ENCODE measurements around the gene HPCAL1. TPM values are rescaled to one million over a fixed set of nuclear protein-coding genes. Genes with fewer than 3 reads are reported as not detected.
A peak's percentile ranks its signal among the peaks of the same experiment; 100 is the strongest.
"Not testable (repeated sequence)": the region's sequence is repeated elsewhere in the genome, so short reads cannot be mapped to it uniquely, and the experiment has no call there.

Gene HPCAL1
- total RNA-seq, 2 experiments from 2014 or later, result 61.6 to 63.6 TPM

- DNase-seq, result no peak
- H3K9me3 Mint-ChIP-seq, result no peaks in the 10 kb centered on the region
- peak overlapping the region; percentile 83 for H3K4me3 Mint-ChIP-seq
- H3K27ac Mint-ChIP-seq, result peak overlapping the region; percentile 97
- ChIA-PET CTCF (interaction anchor here (0.6 to 1.4 kb wide), 5 partner anchors 9 to 1287 kb away, joined by 3 to 8 read pairs (median 3); no protein-coding TSS in a partner anchor), POLR2A (no interaction called here)
- peaks cover 47% of the 10 kb centered on the region for H3K4me1 Mint-ChIP-seq
- H3K36me3 Mint-ChIP-seq (ENCODE audit: low read depth), result peaks cover 10% of the 10 kb centered on the region
- H3K27me3 Mint-ChIP-seq, result no peaks in the 10 kb centered on the region
Measured at GRCh38 chr2:10449486-10449831, 146.8 kb downstream of the HPCAL1 start.

- Mint-ChIP-seq H3K4me3 (peak overlapping the region; percentile 83), H3K36me3 (ENCODE audit: low read depth) (peaks cover 5% of the 10 kb centered on the region), H3K9me3 (no peaks in the 10 kb centered on the region), H3K4me1 (peaks cover 41% of the 10 kb centered on the region), H3K27ac (peak overlapping the region; percentile 97), H3K27me3 (no peaks in the 10 kb centered on the region)
- POLR2A ChIA-PET, result no interaction called here
- CTCF ChIA-PET, result interaction anchor here (0.6 to 1.4 kb wide), 6 partner anchors 9 to 1288 kb away, joined by 3 to 8 read pairs (median 3); no protein-coding TSS in a partner anchor
- no peak for DNase-seq
Measured at GRCh38 chr2:10449838-10450691, 147.4 kb downstream of the HPCAL1 start.

GRCh38 chr2:10451819-10452218 lies 149.1 kb downstream of the HPCAL1 start:
- peaks cover 26% of the 10 kb centered on the region for H3K4me1 Mint-ChIP-seq
- no peaks in the 10 kb centered on the region for H3K9me3 Mint-ChIP-seq
- no peaks in the 10 kb centered on the region for H3K27me3 Mint-ChIP-seq
- ChIA-PET CTCF (interaction anchor here (1.0 to 1.4 kb wide), 4 partner anchors 17 to 150 kb away, joined by 3 to 5 read pairs (median 3); no protein-coding TSS in a partner anchor), POLR2A (interaction anchor here (0.5 kb wide), 1 partner anchor 234 kb away, joined by 9 read pairs; no protein-coding TSS in a partner anchor)
- no peak overlapping the region for H3K27ac Mint-ChIP-seq
- H3K4me3 Mint-ChIP-seq, result no peak overlapping the region
- peaks cover 5% of the 10 kb centered on the region for H3K36me3 Mint-ChIP-seq (ENCODE audit: low read depth)
- no peak for DNase-seq

GRCh38 chr2:10452312-10452711 lies 149.6 kb downstream of the HPCAL1 start:
- CTCF ChIA-PET, result interaction anchor here (1.0 to 1.4 kb wide), 4 partner anchors 17 to 151 kb away, joined by 3 to 5 read pairs (median 3); no protein-coding TSS in a partner anchor
- Mint-ChIP-seq H3K27ac (no peak overlapping the region), H3K9me3 (no peaks in the 10 kb centered on the region), H3K4me1 (peaks cover 23% of the 10 kb centered on the region), H3K36me3 (ENCODE audit: low read depth) (peaks cover 3% of the 10 kb centered on the region), H3K4me3 (no peak overlapping the region), H3K27me3 (no peaks in the 10 kb centered on the region)
- POLR2A ChIA-PET, result no interaction called here
- DNase-seq, result no peak

GRCh38 chr2:10452956-10453904 lies 150.5 kb downstream of the HPCAL1 start:
- CTCF ChIA-PET, result no interaction called here
- peaks cover 20% of the 10 kb centered on the region for H3K4me1 Mint-ChIP-seq
- no peaks in the 10 kb centered on the region for H3K9me3 Mint-ChIP-seq
- no peak for DNase-seq
- H3K36me3 Mint-ChIP-seq (ENCODE audit: low read depth), result peaks cover 2% of the 10 kb centered on the region
- no peak overlapping the region for H3K4me3 Mint-ChIP-seq
- H3K27me3 Mint-ChIP-seq, result no peaks in the 10 kb centered on the region
- POLR2A ChIA-PET, result no interaction called here
- H3K27ac Mint-ChIP-seq, result no peak overlapping the region

- H3K4me3 Mint-ChIP-seq, result no peak overlapping the region
- no peak for DNase-seq
- ChIA-PET CTCF (no interaction called here), POLR2A (no interaction called here)
- H3K27ac Mint-ChIP-seq, result no peak overlapping the region
- peaks cover 2% of the 10 kb centered on the region for H3K36me3 Mint-ChIP-seq (ENCODE audit: low read depth)
- peaks cover 20% of the 10 kb centered on the region for H3K4me1 Mint-ChIP-seq
- no peaks in the 10 kb centered on the region for H3K9me3 Mint-ChIP-seq
- H3K27me3 Mint-ChIP-seq, result peaks cover 1% of the 10 kb centered on the region
Measured at GRCh38 chr2:10453905-10454298, 151.2 kb downstream of the HPCAL1 start.

- ChIA-PET POLR2A (no interaction called here), CTCF (no interaction called here)
- peaks cover 3% of the 10 kb centered on the region for H3K27me3 Mint-ChIP-seq
- H3K9me3 Mint-ChIP-seq, result no peaks in the 10 kb centered on the region
- no peaks in the 10 kb centered on the region for H3K36me3 Mint-ChIP-seq (ENCODE audit: low read depth)
- no peak overlapping the region for H3K4me3 Mint-ChIP-seq
- H3K27ac Mint-ChIP-seq, result no peak overlapping the region
- no peak for DNase-seq
- H3K4me1 Mint-ChIP-seq, result peaks cover 15% of the 10 kb centered on the region
Measured at GRCh38 chr2:10454505-10454904, 151.8 kb downstream of the HPCAL1 start.

- H3K27me3 Mint-ChIP-seq; H3K9me3 Mint-ChIP-seq; H3K36me3 Mint-ChIP-seq (ENCODE audit: low read depth); H3K4me3 Mint-ChIP-seq; POLR2A ChIA-PET; H3K27ac Mint-ChIP-seq; DNase-seq; H3K4me1 Mint-ChIP-seq: not testable (repeated sequence)
- CTCF ChIA-PET, result interaction anchor here (0.6 kb wide), 1 partner anchor 1302 kb away, joined by 3 read pairs; no protein-coding TSS in a partner anchor
Measured at GRCh38 chr2:10457195-10457594, 154.5 kb downstream of the HPCAL1 start.

- Mint-ChIP-seq H3K4me3 (no peak overlapping the region), H3K27ac (no peak overlapping the region), H3K9me3 (no peaks in the 10 kb centered on the region), H3K36me3 (ENCODE audit: low read depth) (no peaks in the 10 kb centered on the region), H3K4me1 (peaks cover 3% of the 10 kb centered on the region), H3K27me3 (peaks cover 7% of the 10 kb centered on the region)
- no peak for DNase-seq
- CTCF ChIA-PET, result interaction anchor here (0.9 kb wide), 1 partner anchor 9 kb away, joined by 3 read pairs; no protein-coding TSS in a partner anchor
- POLR2A ChIA-PET, result no interaction called here
Measured at GRCh38 chr2:10457846-10458598, 155.3 kb downstream of the HPCAL1 start.

- no peaks in the 10 kb centered on the region for H3K9me3 Mint-ChIP-seq
- ChIA-PET CTCF (interaction anchor here (1.2 kb wide), 1 partner anchor 179 kb away, joined by 4 read pairs; no protein-coding TSS in a partner anchor), POLR2A (no interaction called here)
- peak overlapping the region; percentile 25 for H3K27ac Mint-ChIP-seq
- peaks cover 7% of the 10 kb centered on the region for H3K27me3 Mint-ChIP-seq
- no peak overlapping the region for H3K4me3 Mint-ChIP-seq
- no peaks in the 10 kb centered on the region for H3K4me1 Mint-ChIP-seq
- DNase-seq, result no peak
- no peaks in the 10 kb centered on the region for H3K36me3 Mint-ChIP-seq (ENCODE audit: low read depth)
Measured at GRCh38 chr2:10460366-10460796, 157.7 kb downstream of the HPCAL1 start.

GRCh38 chr2:10462178-10463083 lies 159.7 kb downstream of the HPCAL1 start:
- no peaks in the 10 kb centered on the region for H3K4me1 Mint-ChIP-seq
- ChIA-PET CTCF (interaction anchor here (0.8 kb wide), 1 partner anchor 10 kb away, joined by 3 read pairs; no protein-coding TSS in a partner anchor), POLR2A (no interaction called here)
- no peak overlapping the region for H3K27ac Mint-ChIP-seq
- H3K27me3 Mint-ChIP-seq, result peaks cover 7% of the 10 kb centered on the region
- H3K9me3 Mint-ChIP-seq, result no peaks in the 10 kb centered on the region
- DNase-seq, result no peak
- H3K4me3 Mint-ChIP-seq, result no peak overlapping the region
- no peaks in the 10 kb centered on the region for H3K36me3 Mint-ChIP-seq (ENCODE audit: low read depth)

All from activated CD4-positive, alpha-beta T cell treated with anti-CD3 and anti-CD28 coated beads, Interleukin-2, amount 10 ng/mL, durations not matched to agents 7 days and 5 days (primary cell).